Prostate gland (tissue), 2 donors: ENCODE measurements around the gene NR2F2. TPM values are rescaled to one million over a fixed set of nuclear protein-coding genes. Genes with fewer than 3 reads are reported as not detected.

ENCODE experiments used
- DNase-seq: peaks from one replicate; pipeline ENCODE4 v3.0.0-alpha.2; 2019; ENCODE audit warnings: low spot score
- H3K27ac ChIP-seq, 2 donors: fragments of 200-600 bp; sonication (generic); 2 replicates each; pipeline ENCODE4 v1.5.1; 2017 to 2019
- H3K27me3 ChIP-seq: fragments of 200-600 bp; sonication (generic); replicated peaks from 2 replicates; pipeline ENCODE4 v1.5.1; 2019; ENCODE audit not compliant: insufficient read depth
- H3K36me3 ChIP-seq, 2 donors: fragments of 200-600 bp; sonication (generic); 1 replicate in 1 of 2; 2 replicates in 1 of 2; pipeline versions ENCODE4 v1.5.1 to v1.8.1; 2017 to 2019
- H3K4me1 ChIP-seq: fragments of 200-600 bp; sonication (generic); replicated peaks from 2 replicates; pipeline ENCODE4 v1.5.1; 2019
- H3K4me3 ChIP-seq, 2 donors: fragments of 200-600 bp; sonication (generic); 2 replicates each; pipeline ENCODE4 v1.5.1; 2017 to 2019
- H3K9me3 ChIP-seq: fragments of 200-600 bp; sonication (generic); 2 replicates; pipeline ENCODE4 v1.5.1; 2017
- POLR2A ChIP-seq: fragments of 450-650 bp; IDR thresholded peaks from one replicate; pipeline ENCODE4 v1.6.1; 2016; ENCODE audit warnings: antibody characterized with exemption, mild to moderate bottlenecking
- POLR2AphosphoS5 ChIP-seq: sonication (generic); formaldehyde crosslinking; IDR thresholded peaks from one replicate; pipeline ENCODE4 v1.6.1; 2017; ENCODE audit warnings: antibody characterized with exemption
- WGBS: methylation state at CpG from one replicate; pipeline ENCODE4 v1.1.5; 2018; 5-methylcytosine and 5-hydroxymethylcytosine counted together
- intact Hi-C: fragments of 100-400 bp; cut with DNase I; formaldehyde crosslinking; loops from one replicate; pipeline ENCODE4 v1.14.2; 2022
- total RNA-seq, 2 donors: library from RNA; depleted of rRNA; stranded (reverse); fragments of >200 nt; gene quantifications; one replicate each; pipeline ENCODE4 v1.1.0, GENCODE V29; 2016
- TF ChIP-seq, protein P1 (sequence below), 4 experiments: fragments of 200-600 bp in 2 of 4; fragments of 450-650 bp in 2 of 4; sonication (generic) in 2 of 4; IDR thresholded peaks; 1 replicate in 3 of 4; 2 replicates in 1 of 4; pipeline ENCODE4 v1.5.1; 2016 to 2019; ENCODE audit warnings: antibody characterized with exemption in 4 of 4, mild to moderate bottlenecking in 2 of 4, moderate library complexity in 2 of 4

The NR2F2 gene
- total RNA-seq, 2 donors from 2014 or later: 48.7 to 58.1 TPM

DNA sequence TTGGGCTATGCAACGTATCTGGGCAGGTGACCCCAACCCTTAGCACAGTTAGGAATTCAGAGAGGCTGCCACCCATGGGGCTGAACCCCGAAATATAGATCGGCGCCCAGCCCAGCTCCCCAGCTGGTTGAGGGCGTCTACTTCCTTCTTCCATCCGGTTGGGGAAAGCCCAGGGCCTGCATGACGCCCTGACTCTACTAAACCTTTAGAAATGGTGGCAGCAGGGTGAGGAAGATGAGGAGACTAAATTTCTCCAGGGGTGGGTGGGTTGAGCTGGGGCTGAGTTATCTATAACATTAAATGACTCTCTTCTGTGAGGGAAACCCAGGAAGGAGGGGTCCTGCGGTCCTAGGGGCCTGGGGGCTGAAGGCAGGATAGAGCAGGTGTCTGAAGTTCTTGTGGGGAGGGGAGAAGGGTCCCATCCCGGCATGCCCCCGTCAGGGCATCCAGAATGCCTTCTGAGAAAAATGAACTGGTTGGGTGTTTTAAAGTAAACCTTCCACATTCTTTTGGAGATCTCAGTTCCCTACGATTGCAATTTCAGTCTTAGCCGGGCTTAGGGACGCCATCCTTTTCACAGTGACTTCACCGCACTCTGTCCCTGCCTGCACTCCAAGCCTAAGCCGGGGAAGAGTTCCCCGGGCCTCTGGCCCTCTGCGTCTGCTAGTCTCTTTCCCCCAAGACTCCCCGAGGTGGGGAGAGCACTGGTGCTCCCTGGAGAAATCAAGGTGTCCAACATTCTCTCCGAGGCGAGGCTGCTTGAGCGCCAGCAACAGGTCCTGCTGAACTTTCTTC lies 28.5 kb downstream of the NR2F2 start:
- Histone ChIP-seq H3K27me3 (no peaks in the 10 kb centered on the region), H3K4me3 (no peak overlapping the region), H3K36me3 (no peaks in the 10 kb centered on the region), H3K27ac (no peak overlapping the region), H3K4me1 (no peaks in the 10 kb centered on the region), H3K9me3 (no peaks in the 10 kb centered on the region)
- 87% methylated on average over 21 of the region's 21 CpGs for WGBS
- intact Hi-C loops: loop anchor here (5.0 kb wide), 2 partner anchors 533 to 873 kb away; no protein-coding TSS in a partner anchor
- no peak for DNase-seq
- TF ChIP-seq, protein P1, sequence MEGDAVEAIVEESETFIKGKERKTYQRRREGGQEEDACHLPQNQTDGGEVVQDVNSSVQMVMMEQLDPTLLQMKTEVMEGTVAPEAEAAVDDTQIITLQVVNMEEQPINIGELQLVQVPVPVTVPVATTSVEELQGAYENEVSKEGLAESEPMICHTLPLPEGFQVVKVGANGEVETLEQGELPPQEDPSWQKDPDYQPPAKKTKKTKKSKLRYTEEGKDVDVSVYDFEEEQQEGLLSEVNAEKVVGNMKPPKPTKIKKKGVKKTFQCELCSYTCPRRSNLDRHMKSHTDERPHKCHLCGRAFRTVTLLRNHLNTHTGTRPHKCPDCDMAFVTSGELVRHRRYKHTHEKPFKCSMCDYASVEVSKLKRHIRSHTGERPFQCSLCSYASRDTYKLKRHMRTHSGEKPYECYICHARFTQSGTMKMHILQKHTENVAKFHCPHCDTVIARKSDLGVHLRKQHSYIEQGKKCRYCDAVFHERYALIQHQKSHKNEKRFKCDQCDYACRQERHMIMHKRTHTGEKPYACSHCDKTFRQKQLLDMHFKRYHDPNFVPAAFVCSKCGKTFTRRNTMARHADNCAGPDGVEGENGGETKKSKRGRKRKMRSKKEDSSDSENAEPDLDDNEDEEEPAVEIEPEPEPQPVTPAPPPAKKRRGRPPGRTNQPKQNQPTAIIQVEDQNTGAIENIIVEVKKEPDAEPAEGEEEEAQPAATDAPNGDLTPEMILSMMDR (IDR thresholded peaks at IDR 0.05): no peak
- TF ChIP-seq POLR2AphosphoS5 (no peak), POLR2A (no peak)

GRCh38 chr15:96359616-96360521 lies 29.4 kb downstream of the NR2F2 start:
- WGBS: 36% methylated on average over 50 of the region's 57 CpGs

GRCh38 chr15:96360581-96361308 lies 30.2 kb downstream of the NR2F2 start:
- no peaks in the 10 kb centered on the region for H3K9me3 ChIP-seq
- no peaks in the 10 kb centered on the region for H3K4me1 ChIP-seq
- no peak for DNase-seq
- intact Hi-C loops: no loop called here
- peak overlapping the region in 1 of 2 donors; percentile 24 for H3K4me3 ChIP-seq
- WGBS: 38% methylated on average over 37 of the region's 37 CpGs
- H3K27ac ChIP-seq: no peak overlapping the region
- H3K27me3 ChIP-seq: no peaks in the 10 kb centered on the region
- H3K36me3 ChIP-seq: no peaks in the 10 kb centered on the region
- TF ChIP-seq POLR2A (no peak), POLR2AphosphoS5 (no peak)
- TF ChIP-seq, protein P1 (IDR thresholded peaks at IDR 0.05): no peak

More at GRCh38 chr15:96359616-96360521, 29.4 kb downstream of the NR2F2 start:
- peak overlapping the region; percentile 22 to 24 for H3K4me3 ChIP-seq
- H3K27ac ChIP-seq: no peak overlapping the region
- no peaks in the 10 kb centered on the region for H3K27me3 ChIP-seq
- intact Hi-C loops: loop anchor here (5.0 kb wide), 2 partner anchors 532 to 872 kb away; no protein-coding TSS in a partner anchor
- no peaks in the 10 kb centered on the region for H3K4me1 ChIP-seq
- no peaks in the 10 kb centered on the region for H3K36me3 ChIP-seq
- H3K9me3 ChIP-seq: no peaks in the 10 kb centered on the region
- DNase-seq: no peak
- TF ChIP-seq POLR2AphosphoS5 (no peak), POLR2A (no peak)
- TF ChIP-seq, protein P1 (IDR thresholded peaks at IDR 0.05): no peak

- DNase-seq: no peak
Measured at GRCh38 chr15:96361309-96362010, 31.0 kb downstream of the NR2F2 start.

More at GRCh38 chr15:96361309-96362010, 31.0 kb downstream of the NR2F2 start:
- intact Hi-C loops: no loop called here
- Histone ChIP-seq H3K27ac (no peak overlapping the region), H3K4me3 (no peak overlapping the region), H3K9me3 (no peaks in the 10 kb centered on the region), H3K4me1 (no peaks in the 10 kb centered on the region), H3K27me3 (no peaks in the 10 kb centered on the region), H3K36me3 (no peaks in the 10 kb centered on the region)
- 68% methylated on average over 34 of the region's 34 CpGs for WGBS
- TF ChIP-seq, protein P1 (IDR thresholded peaks at IDR 0.05): no peak
- TF ChIP-seq POLR2A (no peak), POLR2AphosphoS5 (no peak)
